NB4 (cell line): ENCODE measurements around the gene LRRC26.

ENCODE experiments used
- CTCF ChIP-seq: IDR thresholded peaks from one replicate; pipeline ENCODE4 v1.5.1; 2012; ENCODE audit warnings: low read depth, low read length
- MAX ChIP-seq: IDR thresholded peaks from 2 replicates; pipeline ENCODE4 v1.6.1; 2011; ENCODE audit warnings: low read depth, low read length
- POLR2A ChIP-seq: IDR thresholded peaks from 2 replicates; pipeline ENCODE4 v1.6.1; 2011; ENCODE audit warnings: mild to moderate bottlenecking; ENCODE audit not compliant: insufficient read length; ENCODE audit errors: extremely low read depth

- no peak for TF ChIP-seq CTCF
- no peak for TF ChIP-seq POLR2A
- TF ChIP-seq MAX = no peak
Observed at GRCh38 chr9:137163365-137163715, 6.5 kb downstream of the LRRC26 start.
